C4-2B (cell line): ENCODE results near the gene RNF34.

ENCODE experiments used
- ZFX ChIP-seq: fragments of 450-650 bp; IDR thresholded peaks from 2 replicates; pipeline ENCODE4 v1.6.1; 2017
- TF ChIP-seq, protein P1 (sequence below): fragments of 450-650 bp; conservative IDR thresholded peaks from 2 replicates; pipeline ENCODE4 v1.5.1; 2017; ENCODE audit warnings: mild to moderate bottlenecking

DNA sequence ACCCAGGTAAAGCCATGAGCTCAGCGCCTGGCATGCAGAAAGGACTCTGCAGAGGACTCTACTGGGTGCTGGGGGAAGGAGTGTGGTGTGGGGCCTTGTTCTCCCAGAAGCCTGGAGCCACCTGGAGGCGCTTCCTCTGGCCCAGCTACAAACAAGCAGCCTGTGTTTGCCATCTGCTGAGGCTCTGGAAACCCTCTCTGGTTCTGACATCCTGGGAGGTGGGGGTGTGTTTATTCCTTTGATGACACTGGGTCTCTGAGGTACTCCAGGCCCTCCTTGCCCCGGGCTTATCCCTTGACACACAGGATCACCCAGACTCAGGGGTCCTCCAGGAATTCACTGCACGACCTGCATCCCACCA is 44.9 kb downstream of the RNF34 start:
- TF ChIP-seq, protein P1, sequence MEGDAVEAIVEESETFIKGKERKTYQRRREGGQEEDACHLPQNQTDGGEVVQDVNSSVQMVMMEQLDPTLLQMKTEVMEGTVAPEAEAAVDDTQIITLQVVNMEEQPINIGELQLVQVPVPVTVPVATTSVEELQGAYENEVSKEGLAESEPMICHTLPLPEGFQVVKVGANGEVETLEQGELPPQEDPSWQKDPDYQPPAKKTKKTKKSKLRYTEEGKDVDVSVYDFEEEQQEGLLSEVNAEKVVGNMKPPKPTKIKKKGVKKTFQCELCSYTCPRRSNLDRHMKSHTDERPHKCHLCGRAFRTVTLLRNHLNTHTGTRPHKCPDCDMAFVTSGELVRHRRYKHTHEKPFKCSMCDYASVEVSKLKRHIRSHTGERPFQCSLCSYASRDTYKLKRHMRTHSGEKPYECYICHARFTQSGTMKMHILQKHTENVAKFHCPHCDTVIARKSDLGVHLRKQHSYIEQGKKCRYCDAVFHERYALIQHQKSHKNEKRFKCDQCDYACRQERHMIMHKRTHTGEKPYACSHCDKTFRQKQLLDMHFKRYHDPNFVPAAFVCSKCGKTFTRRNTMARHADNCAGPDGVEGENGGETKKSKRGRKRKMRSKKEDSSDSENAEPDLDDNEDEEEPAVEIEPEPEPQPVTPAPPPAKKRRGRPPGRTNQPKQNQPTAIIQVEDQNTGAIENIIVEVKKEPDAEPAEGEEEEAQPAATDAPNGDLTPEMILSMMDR = no peak
- no peak for TF ChIP-seq ZFX
